Measurements from ENCODE around the gene CDV3. TPM values are rescaled to one million over a fixed set of nuclear protein-coding genes. Genes with fewer than 3 reads are reported as not detected.

CDV3 gene
- total RNA-seq, 1 donor from 2014 or later: 177 TPM

DNA sequence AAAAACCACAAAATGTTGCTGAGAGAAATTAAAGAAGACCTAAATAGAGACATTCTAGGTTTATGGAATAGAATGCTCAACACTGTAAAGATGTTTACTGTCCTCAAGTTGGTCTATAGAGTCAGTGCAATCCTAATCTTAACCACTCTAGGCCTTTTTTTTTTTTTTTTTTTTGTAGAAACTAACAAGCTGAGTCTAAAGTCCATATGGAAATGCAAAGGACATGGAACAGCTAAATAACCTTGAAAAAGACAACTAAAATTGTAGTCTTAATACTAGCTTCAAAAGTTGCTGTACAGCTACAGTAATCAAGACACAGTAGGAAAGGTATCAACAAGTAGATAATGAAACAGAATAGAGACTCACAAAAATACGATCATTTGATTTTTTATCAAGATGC lies 32.9 kb downstream of the CDV3 start:
- DNase-seq: no peak

DNA sequence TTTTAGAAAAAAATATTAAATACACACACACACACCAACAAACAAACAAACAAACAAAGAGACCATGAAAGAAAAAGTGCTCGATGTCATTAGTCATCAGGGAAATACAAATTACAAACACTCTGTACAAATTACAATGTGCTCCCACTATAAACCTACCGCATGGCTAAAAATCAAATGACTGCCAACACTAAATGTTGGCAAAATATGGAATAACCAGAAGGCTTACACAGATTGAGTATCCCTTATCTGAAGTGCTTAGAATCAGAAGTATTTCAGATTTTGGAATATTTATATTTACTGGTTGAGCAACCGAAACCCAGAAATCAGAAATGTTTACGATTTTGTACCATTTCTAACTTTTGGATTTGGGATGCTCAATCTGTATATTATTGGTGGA lies 33.4 kb downstream of the CDV3 start:
- DNase-seq: no peak

DNA sequence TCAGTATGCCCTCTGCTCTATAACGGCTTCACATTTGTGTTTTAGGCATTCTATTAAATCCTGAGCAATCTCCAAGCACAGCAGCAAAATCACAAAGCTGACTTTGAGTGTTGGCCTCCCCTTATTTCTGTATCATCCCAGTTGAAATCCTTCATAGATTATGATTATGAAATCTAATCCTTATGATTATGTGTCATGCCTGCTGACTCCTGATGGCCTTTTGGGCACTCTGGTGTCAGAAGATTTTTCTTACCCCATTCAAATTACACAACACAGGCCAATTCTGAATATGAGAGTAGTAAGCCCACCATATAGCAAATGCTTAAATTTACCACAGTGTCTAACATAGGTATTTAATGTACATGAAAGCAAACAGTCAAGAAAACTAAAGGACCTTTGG lies 34.3 kb downstream of the CDV3 start:
- no peak for DNase-seq

DNA sequence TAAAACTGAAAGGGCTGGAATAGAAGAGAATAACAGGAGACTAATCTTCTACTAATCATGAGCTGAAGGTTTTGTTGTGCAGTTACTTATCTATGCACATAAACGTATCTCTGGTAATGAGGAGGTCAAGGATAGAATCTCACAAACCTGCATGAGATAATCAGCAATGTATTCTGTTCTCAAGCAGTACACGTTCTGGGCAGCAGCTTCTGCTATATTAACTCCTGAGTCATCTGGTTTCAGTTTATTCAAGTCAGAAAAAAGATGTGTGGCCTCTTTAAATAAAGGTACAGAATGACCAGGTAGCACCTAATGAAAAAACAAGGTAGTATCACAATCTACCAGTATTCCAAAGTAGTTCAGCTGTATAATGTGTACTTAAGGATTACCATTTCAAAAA lies 34.9 kb downstream of the CDV3 start:
- no peak for DNase-seq

DNA sequence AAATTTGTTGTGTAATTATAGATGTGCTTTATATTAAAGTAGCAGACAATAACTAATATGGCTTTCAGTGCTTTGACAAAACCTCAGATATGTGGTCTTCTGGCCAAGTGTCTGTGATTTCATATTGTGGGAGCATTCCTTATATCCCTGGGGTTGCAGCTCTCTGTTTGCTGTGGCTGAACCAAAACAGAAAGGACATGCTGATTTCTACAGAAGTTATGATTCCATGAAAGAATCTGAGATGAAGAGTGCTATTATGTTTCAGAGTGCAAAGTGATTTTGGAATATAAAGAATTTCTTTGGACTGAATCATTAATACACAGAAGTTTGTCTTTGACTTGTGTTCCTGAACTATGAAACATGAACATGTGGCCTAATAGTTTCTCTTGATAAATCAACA lies 36.5 kb downstream of the CDV3 start:
- no peak for DNase-seq

DNA sequence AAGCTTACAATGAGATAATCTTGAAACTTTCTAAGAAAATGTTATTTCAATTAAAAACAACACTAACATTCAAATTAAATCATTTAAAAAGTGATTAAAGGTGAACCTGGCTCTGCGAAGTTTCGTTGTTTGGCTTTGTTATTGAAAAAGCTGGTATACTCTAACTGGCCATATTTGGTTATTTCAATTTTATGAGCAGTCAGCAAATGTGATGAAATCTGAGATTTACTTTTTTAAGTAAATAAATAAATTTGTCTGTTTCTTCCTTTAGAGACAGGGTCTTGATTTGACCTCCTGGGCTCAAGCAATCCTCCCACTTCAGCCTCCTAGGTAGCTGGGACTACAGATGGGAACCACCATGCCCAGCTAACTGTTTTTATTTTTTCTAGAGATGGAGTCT lies 38.0 kb downstream of the CDV3 start:
- no peak for DNase-seq

DNA sequence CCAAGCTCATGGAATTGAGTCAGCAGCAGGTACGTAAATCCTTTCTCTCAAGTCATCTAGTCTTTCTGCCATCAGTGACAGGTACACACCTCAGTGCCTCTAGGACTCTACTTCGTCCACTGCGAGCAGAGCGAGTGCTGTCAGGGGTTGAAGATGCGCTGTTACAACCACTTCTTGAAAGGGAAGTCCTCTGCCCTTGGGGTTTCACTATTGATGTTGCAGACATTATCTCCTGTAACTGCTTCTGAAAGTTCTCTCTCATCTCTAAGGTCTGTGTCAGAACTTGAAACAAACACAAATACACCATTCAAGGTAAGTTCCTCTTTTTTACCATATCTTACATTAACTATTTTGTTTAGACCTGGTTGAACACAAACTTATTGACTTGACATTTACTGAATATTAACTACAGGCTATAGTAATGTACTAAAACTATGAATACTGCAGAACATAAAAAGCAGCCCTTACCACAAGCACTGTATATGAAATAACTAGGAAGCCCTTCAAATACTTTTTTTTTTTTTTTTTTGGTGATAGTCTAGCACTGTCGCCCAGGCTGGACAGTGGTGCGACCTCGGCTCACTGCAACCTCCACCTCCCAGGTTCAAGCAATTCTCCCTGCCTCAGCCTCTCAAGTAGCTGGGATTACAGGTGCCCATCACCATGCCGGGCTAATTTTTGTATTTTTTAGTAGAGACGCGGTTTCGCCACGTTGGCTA lies 46.7 kb downstream of the CDV3 start:
- DNase-seq: no peak

DNA sequence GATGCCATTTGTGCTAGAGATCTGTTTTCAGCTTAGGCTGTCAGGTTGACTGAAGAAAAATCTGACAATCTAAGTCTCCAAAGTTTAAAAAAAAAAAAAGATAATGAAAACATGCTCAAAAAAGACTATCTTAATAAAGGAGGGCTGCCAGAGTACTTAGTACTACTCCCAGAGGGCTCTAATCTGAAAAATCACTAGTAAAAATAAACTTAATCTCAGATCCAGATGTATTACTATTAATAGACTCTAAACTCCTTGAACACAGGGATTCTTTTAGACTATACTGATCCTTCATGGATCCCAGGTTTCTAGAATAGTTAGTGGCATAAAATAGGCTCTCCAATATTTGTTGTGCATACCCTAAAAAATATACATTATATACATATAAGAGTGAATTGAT lies 54.3 kb downstream of the CDV3 start:
- DNase-seq: no peak

DNA sequence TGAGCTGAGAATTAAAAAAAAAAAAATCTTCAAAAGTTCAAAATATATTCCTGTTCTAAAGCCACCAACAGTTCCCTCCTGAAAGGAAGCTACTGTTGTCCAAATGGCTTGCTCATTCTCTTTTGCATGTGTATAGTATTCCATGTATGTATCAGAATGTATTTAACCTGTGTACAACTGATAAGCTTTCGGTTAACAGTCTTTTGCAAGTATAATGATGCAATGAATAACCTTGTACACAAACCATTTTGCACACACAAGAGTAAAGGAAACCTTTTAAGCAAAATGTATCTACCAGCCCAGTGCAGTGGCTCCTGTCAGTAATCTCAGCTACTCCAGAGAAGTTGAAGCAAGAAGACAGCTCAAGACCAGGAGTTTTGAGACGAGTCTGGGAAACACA lies 55.7 kb downstream of the CDV3 start:
- DNase-seq: no peak

DNA sequence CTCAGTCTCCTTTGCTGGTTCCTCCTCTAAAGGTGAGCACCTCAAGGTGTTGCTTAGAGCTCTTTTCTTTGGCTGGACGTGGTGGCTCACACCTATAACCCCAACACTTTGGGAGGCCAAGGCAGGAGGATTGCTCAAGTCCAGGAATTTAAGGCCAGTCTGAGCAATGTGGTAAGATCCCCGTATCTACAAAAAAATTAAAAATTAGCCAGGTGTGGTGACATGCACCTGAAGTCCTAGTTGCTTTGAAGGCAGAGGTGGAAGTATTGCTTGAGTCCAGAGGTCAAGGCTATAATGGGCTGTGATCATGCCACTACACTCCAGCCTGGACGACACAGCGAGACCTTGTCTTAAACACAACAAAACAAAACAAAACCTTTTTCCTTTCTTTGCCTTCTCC lies 60.0 kb downstream of the CDV3 start:
- no peak for DNase-seq

Small RNA genes within 50 kb of the gene (small RNA-seq; reads per million reads assigned to genes)
- gene AC022296.2 (ENCODE audit: low replicate concordance) (not detected), gene RF00438 (ENCODE audit: low replicate concordance) (not detected)

Other genes starting within 250 kb of the CDV3 start
- not detected for gene BFSP2, start 173.6 kb upstream of the CDV3 start, total RNA-seq
- gene TOPBP1, start 88.3 kb downstream of the CDV3 start, total RNA-seq: 48.6 TPM
- gene TF, start 172.7 kb downstream of the CDV3 start, total RNA-seq: 26.7 TPM
- 37.3 TPM for gene SRPRB, start 232.1 kb downstream of the CDV3 start, total RNA-seq